DMS53 (cell line): ENCODE measurements around the gene SCARF2.

Experiments used
- DNase-seq: peaks from one replicate; lab custom pipeline; 2025; lab: John Stamatoyannopoulos, UW

The SCARF2 gene

GRCh38 chr22:20439928-20440575, 2.4 kb upstream of the SCARF2 start:
- DNase-seq, result no peak

- no peak for DNase-seq
These were observed 1.9 kb upstream of the SCARF2 start for GRCh38 chr22:20439556-20439927.

DNA sequence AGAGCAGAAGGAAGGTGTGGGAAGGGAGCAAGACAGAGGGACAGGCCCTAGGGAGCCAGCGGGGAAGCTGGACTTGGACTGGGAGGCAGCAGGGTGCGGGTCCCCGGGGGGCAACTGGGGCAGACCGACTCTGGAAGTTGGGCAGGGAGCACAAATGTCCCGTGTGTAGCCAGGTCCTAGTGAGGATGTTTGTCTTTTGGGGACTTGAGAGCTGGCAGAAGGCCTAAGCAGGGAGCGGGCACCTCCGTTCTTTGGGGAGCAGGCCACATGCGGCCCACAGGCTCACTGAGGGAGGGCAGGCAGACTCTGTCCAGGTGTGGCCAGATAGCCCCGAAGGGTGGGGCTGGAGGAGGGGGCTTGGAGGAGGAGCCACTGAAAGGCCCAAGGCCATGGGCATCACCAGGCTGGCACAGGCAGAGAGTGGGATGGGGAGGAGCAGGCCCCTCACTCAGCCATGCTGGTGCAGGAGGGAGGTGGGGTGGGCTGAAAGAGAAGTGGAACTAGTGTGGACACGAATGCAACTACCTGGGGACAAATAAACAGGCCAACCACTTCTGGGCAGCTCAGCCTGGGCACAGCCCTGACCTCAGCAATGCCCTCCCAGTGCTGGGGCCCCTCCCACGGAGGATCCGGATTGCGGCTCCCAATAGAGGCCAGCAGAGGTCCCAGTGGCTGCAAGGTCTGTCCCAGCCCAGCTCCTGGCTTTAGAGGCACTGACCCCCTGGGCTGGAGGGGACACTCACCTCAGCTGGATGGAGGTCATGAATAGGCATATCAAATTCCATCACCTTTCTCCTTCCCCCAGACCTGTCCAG, 1.3 kb upstream of the SCARF2 start:
- DNase-seq, result peak; percentile 8

- DNase-seq, result no peak
These were observed 727 bp upstream of the SCARF2 start for GRCh38 chr22:20438427-20438677.

DNA sequence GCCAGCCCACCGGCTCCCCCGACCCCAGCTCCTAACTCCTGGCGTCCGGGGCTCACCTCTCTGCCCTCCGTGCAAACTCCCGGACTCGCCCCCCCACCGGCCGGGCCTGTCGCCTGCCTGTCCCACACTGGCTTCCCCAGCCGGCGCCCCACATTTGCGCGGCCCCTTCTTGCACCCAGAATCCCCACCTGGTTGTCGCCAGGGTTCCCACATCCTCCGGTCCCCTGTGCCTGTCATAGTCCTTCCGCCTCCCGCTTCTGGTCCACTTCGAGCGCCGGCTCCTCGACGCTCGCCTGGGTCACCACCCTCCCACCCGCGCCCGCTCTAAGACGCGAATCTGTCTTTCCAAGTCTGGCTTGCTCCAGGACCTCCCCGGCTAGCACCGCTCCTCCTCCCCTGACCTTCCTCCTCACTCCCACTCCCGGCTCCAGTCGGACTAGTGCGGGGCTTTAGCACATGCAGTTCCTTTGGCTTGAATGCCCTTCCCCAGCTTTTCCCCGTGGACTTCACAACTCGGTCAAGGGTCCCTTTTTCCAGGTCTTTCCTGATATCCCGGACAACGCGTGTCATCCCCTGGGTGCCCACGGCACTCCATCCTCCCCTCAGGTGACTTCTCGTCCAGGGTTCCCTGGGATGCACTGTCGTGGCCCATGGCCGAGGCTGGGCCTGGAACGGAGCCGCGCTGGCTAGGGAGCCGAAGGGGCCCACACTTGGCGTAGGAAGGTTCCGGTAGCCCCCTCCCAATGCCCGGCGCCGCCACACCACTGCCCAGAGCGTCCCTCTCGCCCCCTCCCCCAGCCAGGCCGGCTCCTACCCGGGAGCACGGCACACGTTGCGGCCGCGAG, 635 bp downstream of the SCARF2 start:
- DNase-seq, result peak; percentile 19

GRCh38 chr22:20436307-20436767, 1.3 kb downstream of the SCARF2 start:
- DNase-seq, result no peak

DNA sequence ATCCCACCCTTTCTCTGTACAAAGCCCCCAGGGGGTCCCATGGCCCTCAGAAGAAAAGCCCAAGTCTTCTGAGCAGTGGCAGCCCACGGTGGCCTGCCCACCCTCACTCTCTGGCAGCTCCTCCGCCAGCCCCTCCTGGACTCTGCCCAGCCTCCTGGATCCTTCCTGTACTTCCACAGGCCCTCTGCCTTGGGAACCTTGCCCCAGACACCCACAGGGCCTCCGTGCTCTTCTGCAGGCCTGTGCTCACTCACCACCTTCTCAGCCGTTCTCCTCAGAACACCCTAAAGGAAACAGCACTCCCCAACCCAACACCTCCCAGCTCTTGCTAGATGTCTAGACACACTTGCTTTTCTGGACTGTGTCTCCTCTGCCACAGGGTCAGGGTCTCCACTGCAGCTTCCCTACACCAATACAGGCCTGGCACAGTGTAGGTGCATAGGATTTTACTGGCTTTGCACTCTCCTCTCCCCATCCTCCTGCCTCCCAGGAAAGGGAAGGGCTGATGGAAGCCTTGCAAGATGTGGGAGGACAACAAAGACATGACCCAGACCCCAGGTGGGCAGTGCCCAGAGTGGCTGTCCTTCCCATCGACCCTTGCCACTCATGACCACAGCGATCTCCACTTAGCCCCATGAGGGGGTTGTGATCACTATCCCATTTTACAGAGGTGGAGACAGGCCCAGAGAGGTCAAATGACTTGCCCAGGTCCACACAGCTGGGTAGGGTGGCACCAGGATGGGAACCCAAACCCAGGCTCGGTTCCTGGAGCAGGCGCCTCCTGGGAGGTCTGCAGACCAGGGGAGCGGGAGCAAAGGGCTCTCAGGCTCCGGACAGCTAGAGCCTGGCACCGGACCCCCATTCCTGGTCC, 2.0 kb downstream of the SCARF2 start:
- DNase-seq, result no peak

- DNase-seq, result no peak
These were observed 2.9 kb downstream of the SCARF2 start for GRCh38 chr22:20434773-20435172.

GRCh38 chr22:20434264-20434751, 3.3 kb downstream of the SCARF2 start:
- no peak for DNase-seq

DNA sequence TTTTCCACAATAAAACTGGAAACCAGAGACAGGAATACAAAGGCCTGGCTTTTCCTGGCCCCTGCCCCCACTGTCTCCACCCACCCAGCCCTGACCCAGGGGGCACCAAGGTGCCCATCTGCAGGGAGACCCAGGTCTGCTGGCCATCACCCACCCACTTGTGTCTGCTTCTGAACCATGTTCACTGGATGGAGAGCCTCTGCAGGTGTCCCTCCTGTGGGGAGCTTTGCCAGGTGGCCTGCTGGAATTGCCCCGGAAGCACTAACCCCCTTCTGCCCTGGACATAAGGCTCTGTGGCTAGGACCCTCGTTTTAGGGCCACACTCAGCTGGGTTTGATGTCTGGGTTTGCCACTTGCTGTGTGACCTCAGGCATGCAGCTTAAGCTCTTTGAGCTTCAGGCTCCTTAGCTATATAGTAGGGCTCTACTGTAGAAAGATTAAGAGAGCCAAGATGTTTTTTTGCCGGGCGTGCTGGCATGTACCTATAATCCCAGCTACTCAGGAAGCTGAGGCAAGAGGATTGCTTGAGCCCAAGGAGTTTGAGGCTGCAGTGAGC, 3.9 kb downstream of the SCARF2 start:
- DNase-seq, result no peak

DNA sequence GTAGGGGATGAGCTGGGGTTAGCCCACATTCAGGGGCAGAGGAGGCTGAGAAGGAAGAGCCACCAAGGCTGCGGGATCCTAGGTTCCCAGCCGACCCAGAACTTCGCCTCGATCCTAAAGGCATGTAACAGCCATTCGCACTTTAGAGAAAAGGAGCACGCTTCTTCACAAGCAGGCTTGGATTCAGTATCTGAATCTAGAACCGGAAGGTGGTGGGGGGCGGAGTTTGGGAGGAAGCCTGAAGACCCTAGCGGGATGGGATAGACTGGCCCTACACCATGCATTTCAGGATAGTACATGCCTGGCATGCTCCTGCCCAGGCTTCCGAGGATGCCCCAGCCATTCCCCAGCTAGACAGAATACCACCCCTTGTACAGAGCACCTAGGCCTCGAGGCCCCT, 4.4 kb downstream of the SCARF2 start:
- DNase-seq, result no peak

DNA sequence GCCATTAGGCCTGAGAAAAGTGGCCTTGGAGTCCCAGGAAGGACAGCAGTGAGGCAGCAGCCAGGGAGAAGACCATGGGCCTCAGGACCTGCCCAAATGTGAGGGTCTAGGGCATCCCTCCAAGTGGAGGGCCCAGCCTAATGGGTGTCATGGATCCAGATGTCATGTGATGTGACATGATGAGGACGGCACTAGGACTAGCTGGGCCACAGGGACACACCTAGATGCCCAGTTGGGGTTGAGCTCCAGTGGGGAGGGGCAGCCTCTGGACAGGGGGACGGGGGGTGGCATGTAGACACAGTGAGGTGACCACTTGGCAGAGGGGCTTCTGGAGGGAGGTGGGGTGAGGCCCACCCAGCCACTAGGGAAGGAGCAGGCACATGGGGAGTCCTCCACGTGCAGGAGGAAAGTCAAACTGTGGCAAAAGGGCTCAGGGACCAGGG, 5.4 kb downstream of the SCARF2 start:
- no peak for DNase-seq

- DNase-seq, result no peak
These were observed 6.0 kb downstream of the SCARF2 start for GRCh38 chr22:20431511-20432192.

GRCh38 chr22:20430720-20431510, 6.7 kb downstream of the SCARF2 start:
- peak; percentile 74 for DNase-seq

- peak; percentile 52 for DNase-seq
These were observed 7.4 kb downstream of the SCARF2 start for GRCh38 chr22:20430101-20430719.

DNA sequence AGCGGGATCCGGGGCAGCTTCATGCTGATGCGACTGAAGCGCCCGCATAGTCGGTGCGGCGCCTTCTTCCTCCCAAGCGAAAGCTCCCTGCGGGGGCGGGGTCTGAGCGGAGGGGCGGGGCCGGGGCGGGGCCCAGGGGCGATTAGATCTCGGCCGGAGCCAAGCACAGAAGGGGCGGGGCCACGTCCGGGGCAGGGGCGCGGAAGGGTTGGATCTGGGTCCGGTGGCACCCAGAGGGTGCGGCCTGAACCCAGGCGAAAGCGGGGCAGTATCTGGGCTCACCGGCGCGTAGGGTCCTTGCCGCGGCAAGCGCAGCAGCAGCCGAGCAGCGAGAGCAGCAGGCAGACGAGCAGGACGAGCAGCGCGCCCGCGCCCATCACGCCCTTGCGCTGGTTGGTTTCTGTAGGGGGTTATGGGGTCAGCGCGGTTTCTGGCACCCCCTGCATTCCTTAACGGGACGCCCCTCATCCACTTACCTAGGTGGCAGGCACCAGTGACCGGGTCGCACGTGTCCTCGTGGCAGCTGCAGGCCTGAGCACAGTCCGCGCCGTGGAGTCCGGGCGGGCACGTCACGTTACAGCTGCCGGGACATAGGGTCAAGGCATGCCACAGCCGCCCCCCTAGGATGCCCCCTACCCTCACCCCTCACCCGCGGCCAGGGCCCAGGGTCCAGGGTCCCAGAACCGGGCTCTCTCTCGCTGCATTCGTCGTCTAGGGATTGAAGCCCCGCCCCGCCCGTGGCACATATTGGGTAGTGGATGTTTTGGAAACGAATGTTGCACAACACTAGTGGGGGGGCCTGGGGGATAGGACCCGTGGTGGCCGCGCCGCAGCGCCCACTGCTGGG, 8.1 kb downstream of the SCARF2 start:
- peak; percentile 60 for DNase-seq

- no peak for DNase-seq
These were observed 8.9 kb downstream of the SCARF2 start for GRCh38 chr22:20428496-20429253.

- no peak for DNase-seq
These were observed 9.6 kb downstream of the SCARF2 start for GRCh38 chr22:20427945-20428417.
